T-helper 2 cell treated with Interferon-gamma antibody and Interleukin-4, amounts not matched to agents 100 ng/mL and 5 ng/mL, for 36 hours (primary cell): ENCODE results near the gene HECA. TPM values are rescaled to one million over a fixed set of nuclear protein-coding genes. Genes with fewer than 3 reads are reported as not detected.
"Not testable (repeated sequence)": the region's sequence is repeated elsewhere in the genome, so short reads cannot be mapped to it uniquely, and the experiment has no call there.

Experiments used
- intact Hi-C: fragments of 100-400 bp; cut with micrococcal nuclease; formaldehyde crosslinking; loops from one replicate; pipeline ENCODE4 v1.15.1; 2023
- total RNA-seq: library from RNA; stranded (reverse); gene quantifications from 2 replicates; pipeline ENCODE4 v1.2.3, GENCODE V29; 2022

The HECA gene
- total RNA-seq, 1 donor from 2014 or later: 40.0 TPM

DNA sequence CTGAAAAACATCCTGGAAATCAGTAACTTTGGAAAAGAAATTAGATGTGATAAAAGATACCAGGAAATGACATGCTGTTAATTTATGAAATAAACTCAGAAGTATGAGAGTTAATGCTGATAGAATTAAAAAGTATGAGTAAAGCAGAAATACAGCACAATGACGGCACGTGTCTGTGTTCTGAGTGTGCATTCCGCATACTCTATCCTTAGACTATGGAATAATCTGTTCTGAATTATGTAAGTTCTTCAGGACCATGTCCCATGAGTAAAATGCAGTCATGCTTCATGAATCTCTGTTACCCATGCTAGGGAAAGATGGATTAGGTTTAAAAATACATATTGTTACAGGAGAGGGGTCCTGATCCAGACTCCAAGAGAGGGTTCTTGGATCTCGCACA lies 21.7 kb downstream of the HECA start:
- intact Hi-C loops: no loop called here

GRCh38 chr6:139157086-139157485 lies 22.2 kb downstream of the HECA start:
- intact Hi-C loops: not testable (repeated sequence)

- intact Hi-C loops: no loop called here
These were observed 24.1 kb downstream of the HECA start for GRCh38 chr6:139159016-139159415.

- intact Hi-C loops: loop anchor here (1.0 to 5.0 kb wide), 8 partner anchors 9 to 214 kb away; partner anchors contain the start of gene TXLNB
These were observed 26.3 kb downstream of the HECA start for GRCh38 chr6:139161169-139161568.

- intact Hi-C loops: loop anchor here (1.0 to 5.0 kb wide), 9 partner anchors 10 to 213 kb away; partner anchors contain the start of gene TXLNB
These were observed 27.0 kb downstream of the HECA start for GRCh38 chr6:139161817-139162284.

DNA sequence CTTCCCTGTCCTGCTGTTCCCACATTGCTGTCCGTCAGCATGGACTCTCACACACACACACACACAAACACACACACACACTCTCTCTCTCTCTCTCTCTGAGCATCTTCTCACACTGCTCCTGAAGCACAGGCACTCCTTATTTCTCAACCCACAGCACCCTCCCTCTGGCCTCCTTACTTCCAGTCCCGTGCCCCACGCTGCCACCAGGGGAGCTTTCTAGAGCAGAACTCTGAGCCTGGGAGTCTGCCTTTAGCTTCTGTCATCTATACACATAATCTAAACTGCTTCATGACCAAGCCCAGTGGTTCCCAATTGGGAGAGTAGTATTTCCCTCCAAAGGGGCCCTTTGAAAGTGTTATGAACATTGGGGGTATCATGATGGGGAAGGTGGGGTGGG lies 29.1 kb downstream of the HECA start:
- intact Hi-C loops: loop anchor here (5.0 kb wide), 1 partner anchor 198 kb away; no protein-coding TSS in a partner anchor

- intact Hi-C loops: no loop called here
These were observed 30.4 kb downstream of the HECA start for GRCh38 chr6:139165324-139165723.

DNA sequence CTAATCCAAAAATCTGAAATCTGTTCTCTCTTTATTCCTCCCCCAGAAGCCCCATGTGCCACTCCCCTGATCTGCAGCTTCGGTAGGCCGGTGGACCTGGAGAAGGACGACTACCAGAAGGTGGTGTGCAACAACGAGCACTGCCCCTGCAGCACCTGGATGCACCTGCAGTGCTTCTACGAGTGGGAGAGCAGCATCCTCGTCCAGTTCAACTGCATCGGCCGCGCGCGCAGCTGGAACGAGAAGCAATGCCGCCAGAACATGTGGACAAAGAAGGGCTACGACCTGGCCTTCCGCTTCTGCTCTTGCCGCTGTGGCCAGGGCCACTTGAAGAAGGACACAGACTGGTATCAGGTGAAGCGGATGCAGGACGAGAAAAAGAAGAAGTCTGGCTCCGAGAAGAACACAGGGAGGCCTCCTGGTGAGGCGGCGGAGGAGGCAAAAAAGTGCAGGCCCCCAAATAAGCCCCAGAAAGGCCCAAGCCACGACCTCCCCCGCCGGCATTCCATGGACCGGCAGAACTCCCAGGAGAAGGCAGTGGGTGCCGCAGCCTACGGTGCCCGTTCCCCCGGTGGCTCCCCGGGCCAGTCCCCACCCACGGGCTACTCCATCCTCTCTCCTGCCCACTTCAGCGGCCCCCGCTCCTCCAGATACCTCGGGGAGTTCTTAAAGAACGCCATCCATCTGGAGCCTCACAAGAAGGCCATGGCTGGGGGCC lies 31.5 kb downstream of the HECA start:
- intact Hi-C loops: no loop called here

DNA sequence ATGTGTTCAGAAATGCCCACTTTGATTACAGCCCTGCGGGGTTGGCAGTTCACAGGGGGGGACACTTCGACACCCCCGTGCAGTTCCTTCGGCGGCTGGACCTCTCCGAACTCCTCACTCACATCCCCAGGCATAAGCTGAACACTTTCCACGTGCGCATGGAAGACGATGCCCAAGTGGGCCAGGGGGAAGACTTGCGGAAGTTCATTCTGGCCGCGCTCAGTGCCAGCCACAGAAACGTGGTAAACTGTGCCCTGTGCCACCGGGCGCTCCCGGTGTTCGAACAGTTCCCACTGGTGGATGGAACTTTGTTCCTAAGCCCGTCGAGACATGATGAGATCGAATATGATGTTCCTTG lies 32.1 kb downstream of the HECA start:
- intact Hi-C loops: no loop called here

DNA sequence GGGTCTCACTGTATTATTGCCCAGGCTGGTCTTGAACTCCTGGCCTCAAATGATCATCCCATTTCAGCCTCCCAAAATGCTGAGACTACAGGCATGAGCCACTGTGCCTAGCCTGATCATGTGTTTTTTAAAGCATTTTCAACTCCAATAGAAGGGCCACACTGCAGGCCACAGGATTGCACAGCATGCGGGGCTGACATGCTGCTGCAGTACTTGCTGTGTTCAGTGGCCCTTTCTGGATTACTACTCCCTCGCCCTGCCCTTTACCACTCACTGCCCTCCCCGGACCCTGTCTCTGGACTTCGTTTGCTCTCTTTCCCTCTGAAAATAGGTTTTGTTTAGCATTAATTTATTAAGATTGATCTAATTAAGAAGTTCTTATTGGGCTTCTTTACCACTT lies 37.3 kb downstream of the HECA start:
- intact Hi-C loops: no loop called here

- intact Hi-C loops: no loop called here
These were observed 37.7 kb downstream of the HECA start for GRCh38 chr6:139172567-139172966.

- intact Hi-C loops: loop anchor here (1.0 kb wide), 2 partner anchors 11 to 48 kb away; no protein-coding TSS in a partner anchor
These were observed 38.3 kb downstream of the HECA start for GRCh38 chr6:139173172-139173571.

DNA sequence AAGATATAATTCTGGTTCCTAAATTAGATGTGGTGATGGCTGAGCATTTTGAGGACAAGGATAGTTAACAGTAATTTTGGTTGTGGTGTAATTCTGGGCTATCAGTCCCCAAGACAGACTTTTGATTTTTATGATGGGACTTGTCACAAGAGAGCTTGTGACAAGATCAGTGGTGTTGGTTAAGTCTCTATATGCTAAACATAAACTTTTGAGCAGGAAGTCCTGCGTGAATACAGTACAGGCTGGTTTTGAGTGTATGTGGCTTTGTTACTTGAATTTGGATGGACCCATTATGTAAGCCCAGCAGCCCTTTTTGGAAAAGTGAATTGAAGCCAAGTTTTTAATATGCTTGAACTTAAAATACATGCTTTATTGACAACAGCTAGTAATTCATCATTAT lies 38.9 kb downstream of the HECA start:
- intact Hi-C loops: loop anchor here (1.0 kb wide), 2 partner anchors 12 to 49 kb away; no protein-coding TSS in a partner anchor

GRCh38 chr6:139174961-139175360 lies 40.1 kb downstream of the HECA start:
- intact Hi-C loops: no loop called here

DNA sequence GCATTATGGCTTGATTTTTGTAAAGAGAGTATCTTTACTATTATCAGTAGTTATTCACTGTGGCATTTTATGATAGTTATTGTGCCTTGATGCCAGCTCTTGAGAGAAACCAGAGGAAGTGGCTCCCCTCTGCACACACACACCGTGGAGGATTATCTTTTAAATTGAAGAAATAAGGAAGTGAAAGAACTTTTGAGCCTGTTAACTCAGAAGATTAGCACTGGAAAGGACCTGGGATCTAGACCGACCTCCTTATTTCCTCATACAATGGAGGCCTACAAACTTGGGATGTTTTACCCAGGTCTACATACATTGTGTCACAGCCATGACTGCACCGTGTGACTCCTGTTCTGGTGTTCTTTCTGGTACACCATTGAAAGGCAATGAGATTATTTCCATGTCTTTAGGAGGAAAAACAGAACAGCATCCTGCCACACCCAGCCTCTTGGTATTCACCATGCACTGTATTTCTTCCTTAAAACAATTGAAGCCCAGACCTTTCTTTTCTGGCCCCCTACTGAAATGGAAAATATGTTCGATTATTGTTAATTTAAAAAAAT lies 40.6 kb downstream of the HECA start:
- intact Hi-C loops: no loop called here

GRCh38 chr6:139181236-139181635 lies 46.4 kb downstream of the HECA start:
- intact Hi-C loops: no loop called here

GRCh38 chr6:139184047-139184446 lies 49.2 kb downstream of the HECA start:
- intact Hi-C loops: no loop called here

GRCh38 chr6:139184459-139184858 lies 49.6 kb downstream of the HECA start:
- intact Hi-C loops: no loop called here

GRCh38 chr6:139186242-139186641 lies 51.4 kb downstream of the HECA start:
- intact Hi-C loops: no loop called here

GRCh38 chr6:139186692-139187091 lies 51.8 kb downstream of the HECA start:
- intact Hi-C loops: no loop called here

- intact Hi-C loops: no loop called here
These were observed 52.6 kb downstream of the HECA start for GRCh38 chr6:139187489-139187888.

DNA sequence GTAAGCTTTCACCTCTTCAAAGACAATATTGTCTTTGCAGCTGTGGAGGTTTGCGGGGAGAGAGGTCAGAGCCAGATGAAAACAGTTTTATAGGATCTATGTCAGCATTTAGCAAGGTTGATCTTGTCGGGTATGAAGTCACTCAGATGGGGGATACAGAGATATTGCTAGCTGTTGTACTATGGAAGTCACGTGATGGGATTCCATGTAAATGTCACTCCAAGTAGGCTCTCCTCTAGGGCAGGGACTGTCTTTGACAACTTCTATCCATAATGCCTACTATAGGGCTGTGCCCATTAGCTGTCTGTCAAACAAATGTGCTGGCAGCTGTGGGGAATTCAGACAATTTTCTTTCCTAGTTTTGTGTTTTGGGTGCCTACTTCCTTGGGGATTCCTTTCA lies 54.8 kb downstream of the HECA start:
- intact Hi-C loops: no loop called here

DNA sequence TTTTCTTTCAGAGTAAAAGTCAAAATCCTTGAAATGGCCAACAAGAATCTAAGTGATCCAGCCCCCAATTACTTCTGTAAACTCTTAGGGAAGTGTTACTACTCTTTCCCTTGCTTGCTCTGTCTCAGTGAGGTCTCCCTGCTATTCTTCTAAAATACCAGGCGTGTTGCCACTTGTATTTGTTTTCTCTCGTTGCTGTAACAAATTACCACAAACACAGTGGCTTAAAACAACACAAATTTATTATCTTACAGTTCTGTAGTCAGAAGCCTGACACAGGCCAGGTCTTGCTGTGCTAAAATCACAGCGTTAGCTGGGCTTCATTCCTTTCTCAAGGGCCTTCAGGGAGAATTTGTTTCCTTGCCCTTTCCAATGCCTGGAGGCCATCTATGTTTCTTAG lies 59.9 kb downstream of the HECA start:
- intact Hi-C loops: no loop called here
